Sciatic nerve (tissue), 2 donors: ENCODE results near the gene AHNAK. TPM values are rescaled to one million over a fixed set of nuclear protein-coding genes. Genes with fewer than 3 reads are reported as not detected.
"Not testable (repeated sequence)": the region's sequence is repeated elsewhere in the genome, so short reads cannot be mapped to it uniquely, and the experiment has no call there.

Experiments used
- ATAC-seq: fragments of 200-7000 bp; cut with Tn5 transposase; one replicate; pipeline ENCODE4 v1.9.1; 2020; ENCODE audit warnings: mild to moderate bottlenecking, moderate library complexity
- DNase-seq: peaks from one replicate; pipeline ENCODE4 v3.0.0-alpha.2; 2020; ENCODE audit warnings: low spot score
- intact Hi-C: fragments of 100-400 bp; cut with DNase I; formaldehyde crosslinking; loops from one replicate; pipeline ENCODE4 v1.14.2; 2022
- total RNA-seq: library from RNA; stranded (reverse); fragmentation: NEBNext Ultra II Directional; extraction: Animal tissue kit (Norgen Biotek cat#: 25700); gene quantifications from one replicate; pipeline ENCODE4 v1.2.1, GENCODE V29; 2021
- donor health status: DM: no; HTN: no; CAD: no.
- donor health status: DM: no; HTN: no; CAD: no.

The AHNAK gene
- 2,773 TPM for total RNA-seq

GRCh38 chr11:62546244-62546928, at the start of gene AHNAK:
TSS of gene AHNAK (minus strand) at chr11:62546806. CDS start at chr11:62536098, 10,708 bp downstream.
- intact Hi-C loops, result loop anchor here (10.0 kb wide), 1 partner anchor 152 kb away; no protein-coding TSS in a partner anchor
- ATAC-seq (peak; percentile 66), DNase-seq (peak; percentile 92)

GRCh38 chr11:62595124-62595523, 48.5 kb upstream of the AHNAK start:
- intact Hi-C loops, result no loop called here
- no peak for ATAC-seq
- DNase-seq, result no peak

DNA sequence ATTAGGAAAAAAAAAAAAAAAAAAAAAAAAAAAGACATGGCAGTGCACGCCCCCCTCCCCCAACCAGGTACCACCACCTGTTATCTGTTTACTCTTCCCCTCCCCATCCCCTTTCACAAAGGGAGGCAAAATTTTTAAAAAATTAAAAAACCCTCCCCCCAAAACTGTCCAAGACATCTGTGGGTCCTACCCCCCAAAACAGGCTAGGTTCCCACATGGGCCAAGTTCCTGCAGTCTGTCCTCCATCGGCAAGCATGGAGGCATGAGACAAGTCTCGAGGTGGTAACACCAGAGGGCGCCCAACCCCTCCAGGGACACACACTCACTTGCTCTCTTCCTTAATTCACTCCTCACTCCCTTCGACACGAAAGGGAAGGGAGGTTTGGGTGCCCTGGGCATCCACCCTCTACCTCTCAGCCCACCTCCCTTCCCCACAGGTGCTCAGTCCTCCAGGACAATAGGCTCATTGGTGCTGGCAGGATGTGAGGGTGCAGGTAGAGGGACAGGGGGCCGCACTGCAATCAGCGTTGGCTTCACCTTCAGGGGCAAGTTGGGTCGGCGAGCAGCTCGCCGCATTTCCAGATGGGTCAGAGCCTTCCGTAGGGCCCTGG, 46.9 kb upstream of the AHNAK start:
- peak; percentile 37 for ATAC-seq
- peak; percentile 89 for DNase-seq
- intact Hi-C loops, result no loop called here

- DNase-seq (no peak), ATAC-seq (no peak)
- intact Hi-C loops, result no loop called here
Observed at GRCh38 chr11:62592989-62593421, 46.4 kb upstream of the AHNAK start.

- intact Hi-C loops, result no loop called here
- ATAC-seq, result peak; percentile 13
Observed at GRCh38 chr11:62592146-62592815, 45.7 kb upstream of the AHNAK start.

GRCh38 chr11:62591448-62592145, 45.0 kb upstream of the AHNAK start, which contains the start of gene TUT1:
TSS of gene TUT1 (minus strand) at chr11:62591523. CDS start at chr11:62591485, 38 bp downstream.
- peak; percentile 97 for ATAC-seq

More at GRCh38 chr11:62592146-62592815, 45.7 kb upstream of the AHNAK start:
- no peak for DNase-seq

GRCh38 chr11:62588966-62589637, 42.5 kb upstream of the AHNAK start:
- no peak for DNase-seq
- intact Hi-C loops, result no loop called here
- ATAC-seq, result no peak

More at GRCh38 chr11:62591448-62592145, 45.0 kb upstream of the AHNAK start, which contains the start of gene TUT1:
- intact Hi-C loops, result no loop called here
- DNase-seq, result peak; percentile 97

DNA sequence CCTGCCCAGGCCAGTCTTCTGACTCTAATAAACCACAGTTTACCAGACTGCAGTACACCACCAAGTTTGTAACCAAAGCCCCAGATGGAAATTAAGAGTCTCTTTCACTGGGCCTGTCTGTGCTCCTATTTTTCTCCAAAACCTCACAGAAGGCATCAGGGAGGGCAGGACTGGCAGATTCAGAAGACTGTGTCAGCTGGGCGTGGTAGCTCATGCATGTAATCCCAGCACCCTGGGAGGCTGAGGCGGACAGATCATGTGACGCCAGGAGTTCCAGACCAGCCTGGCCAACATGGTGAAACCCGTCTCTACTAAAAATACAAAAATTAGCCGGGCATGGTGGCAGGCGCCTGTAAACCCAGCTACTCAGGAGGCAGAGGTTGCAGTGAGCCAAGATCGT, 38.8 kb upstream of the AHNAK start:
- ATAC-seq, DNase-seq, intact Hi-C loops: not testable (repeated sequence)

DNA sequence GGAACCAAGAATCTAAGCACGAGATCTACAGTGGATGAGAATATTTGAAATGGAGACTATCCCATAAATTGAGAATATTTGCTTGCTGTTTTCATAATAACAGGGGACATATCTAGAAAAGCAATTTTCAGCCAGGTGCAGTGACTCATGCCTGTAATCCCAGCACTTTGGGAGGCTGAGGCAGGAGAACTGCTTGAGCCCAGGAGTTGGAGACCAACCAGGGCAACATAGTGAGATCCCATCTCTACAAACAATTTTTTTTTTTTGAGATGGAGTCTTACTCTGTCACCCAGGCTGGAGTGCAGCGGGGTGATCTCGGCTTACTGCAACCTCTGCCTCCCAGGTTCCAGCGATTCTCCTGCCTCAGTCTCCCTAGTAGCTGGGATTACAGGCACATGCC, 35.1 kb upstream of the AHNAK start:
- intact Hi-C loops, DNase-seq, ATAC-seq: not testable (repeated sequence)

- intact Hi-C loops, result no loop called here
- DNase-seq (no peak), ATAC-seq (no peak)
Observed at GRCh38 chr11:62580959-62581715, 34.5 kb upstream of the AHNAK start.

DNA sequence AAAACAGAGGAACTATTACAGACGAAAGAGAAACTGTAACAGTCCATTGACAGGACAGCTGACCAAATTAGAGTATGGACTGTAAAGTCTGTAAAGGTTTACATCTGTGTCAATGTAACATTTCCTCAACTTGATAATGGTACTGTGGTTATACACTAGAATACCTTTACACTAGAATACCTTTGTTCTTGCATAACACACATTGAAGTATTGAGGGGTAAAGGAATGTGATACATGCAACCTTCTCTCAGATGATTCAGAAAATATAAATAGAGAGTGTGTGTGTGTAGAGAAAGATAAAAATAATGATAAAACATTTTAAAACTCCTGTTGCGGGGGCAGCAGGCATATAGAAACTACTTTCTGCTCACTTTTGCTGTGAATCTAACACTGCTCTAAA, 32.6 kb upstream of the AHNAK start:
- no peak for DNase-seq
- no peak for ATAC-seq

GRCh38 chr11:62578541-62578940, 31.9 kb upstream of the AHNAK start:
- no peak for DNase-seq
- intact Hi-C loops, result no loop called here
- ATAC-seq, result no peak

More for the DNA sequence above, 32.6 kb upstream of the AHNAK start:
- intact Hi-C loops, result no loop called here

GRCh38 chr11:62577046-62577714, 30.6 kb upstream of the AHNAK start:
- DNase-seq (no peak), ATAC-seq (no peak)
- intact Hi-C loops, result no loop called here

GRCh38 chr11:62575837-62576236, 29.2 kb upstream of the AHNAK start:
- intact Hi-C loops, result no loop called here
- DNase-seq, result no peak
- no peak for ATAC-seq

DNA sequence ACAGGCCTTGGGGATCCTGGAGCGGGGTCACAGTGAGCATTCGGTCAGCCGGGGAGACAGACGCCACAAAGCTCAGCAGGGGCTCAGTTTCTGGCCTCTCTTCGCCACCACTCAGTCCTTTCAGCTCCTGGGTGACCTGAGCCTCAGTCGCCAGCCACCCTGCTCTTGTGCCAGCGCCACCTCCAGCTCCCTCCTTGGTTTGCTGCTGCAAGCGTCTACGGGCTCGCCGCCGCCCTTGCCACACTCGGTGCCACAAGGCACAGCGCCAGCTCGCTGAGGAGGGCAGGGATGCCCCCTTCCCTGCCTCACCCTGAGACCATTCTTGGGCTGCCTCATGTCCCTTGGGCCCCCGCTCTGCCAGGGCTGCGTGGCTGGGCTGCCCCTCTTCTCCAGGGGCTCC, 28.6 kb upstream of the AHNAK start:
- intact Hi-C loops, result no loop called here
- DNase-seq (no peak), ATAC-seq (no peak)

DNA sequence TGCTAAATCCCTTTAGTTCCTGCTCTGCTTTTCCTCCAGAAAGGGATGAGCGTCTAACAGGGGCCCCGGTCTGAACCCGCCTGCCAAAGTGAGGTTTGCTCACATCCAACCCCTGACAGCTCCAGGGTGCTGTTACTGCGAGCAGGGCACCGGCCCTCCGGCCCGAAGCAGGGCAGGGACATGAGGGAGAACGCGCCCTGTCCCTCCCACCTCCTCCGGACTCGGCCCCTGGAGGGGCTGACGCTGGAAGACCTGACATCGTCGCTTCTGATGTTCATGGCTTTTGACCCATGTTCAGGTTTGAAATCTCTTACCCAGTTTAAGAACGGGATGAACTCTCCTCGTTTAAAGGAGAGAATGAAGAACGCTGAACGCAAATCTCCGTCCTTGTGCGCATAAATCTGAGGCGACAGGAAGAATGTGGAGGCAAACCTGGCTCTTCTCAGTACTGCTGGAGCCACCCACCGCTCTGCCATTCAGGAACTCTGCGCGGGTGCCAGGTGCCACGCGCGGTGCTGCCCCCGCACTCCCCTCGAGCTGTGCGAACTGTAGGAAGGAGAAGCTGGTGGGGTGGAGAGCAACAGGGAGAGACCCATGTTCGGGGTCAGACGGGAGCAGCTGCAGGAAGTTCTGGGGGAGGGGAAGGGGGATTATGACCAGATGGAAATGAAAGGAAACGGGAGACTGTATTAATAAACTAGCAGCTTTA, 27.9 kb upstream of the AHNAK start:
- peak; percentile 73 for DNase-seq
- intact Hi-C loops, result no loop called here
- ATAC-seq, result peak; percentile 47
